ENCODE measurements around the gene CACNG6.

CACNG6 gene

DNA sequence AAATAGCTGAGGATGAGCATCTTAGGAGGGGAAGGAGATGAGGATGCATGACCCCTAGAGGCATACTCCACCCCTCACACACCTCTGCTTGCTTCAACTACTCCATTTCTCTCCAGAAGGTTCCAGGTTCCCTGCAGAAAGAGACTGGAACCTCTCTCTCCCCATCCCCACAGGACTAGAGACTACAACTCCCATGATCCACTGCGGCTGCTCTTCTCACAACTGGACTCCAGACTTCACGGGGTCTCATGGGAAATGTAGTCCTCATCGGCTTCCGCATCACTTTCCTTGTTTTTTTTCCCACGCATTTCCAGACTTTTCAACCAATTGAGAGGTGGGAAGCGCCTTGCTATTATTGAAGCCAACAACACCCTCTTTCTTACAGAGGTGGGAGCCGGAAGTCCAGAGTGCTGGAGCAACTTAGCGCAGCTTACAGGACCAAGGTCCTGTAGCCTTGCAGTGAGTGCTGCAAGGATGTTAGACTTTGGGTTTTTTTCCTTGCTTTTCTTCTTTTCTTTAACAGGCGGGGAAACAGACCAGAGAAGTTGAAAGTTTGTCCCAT, 13.9 kb upstream of the CACNG6 start:
- Histone ChIP-seq H3K27me3 (ENCODE audit: insufficient read depth, poor library complexity, severe bottlenecking) (no peaks in the 10 kb centered on the region), H3K4me3 (ENCODE audit: severe bottlenecking) (peak overlapping the region; percentile 38), H3K4me1 (ENCODE audit: insufficient read depth, poor library complexity, severe bottlenecking) (no peaks in the 10 kb centered on the region), H3K36me3 (ENCODE audit: low read depth) (no peaks in the 10 kb centered on the region; the same call in 1 of the 2 replicates), H3K27ac (ENCODE audit: poor library complexity, severe bottlenecking) (peak overlapping the region; percentile 90), H3K9me3 (ENCODE audit: severe bottlenecking) (no peaks in the 10 kb centered on the region)
- no peak for TF ChIP-seq CTCF (IDR thresholded peaks at IDR 0.05; ENCODE audit: poor library complexity, severe bottlenecking)
- ATAC-seq (ENCODE audit: low read depth) = 0 out of 3 replicates have a peak, but pooled peaks have one; percentile 6
- DNase-seq (ENCODE audit: low spot score) = peak; percentile 86

DNA sequence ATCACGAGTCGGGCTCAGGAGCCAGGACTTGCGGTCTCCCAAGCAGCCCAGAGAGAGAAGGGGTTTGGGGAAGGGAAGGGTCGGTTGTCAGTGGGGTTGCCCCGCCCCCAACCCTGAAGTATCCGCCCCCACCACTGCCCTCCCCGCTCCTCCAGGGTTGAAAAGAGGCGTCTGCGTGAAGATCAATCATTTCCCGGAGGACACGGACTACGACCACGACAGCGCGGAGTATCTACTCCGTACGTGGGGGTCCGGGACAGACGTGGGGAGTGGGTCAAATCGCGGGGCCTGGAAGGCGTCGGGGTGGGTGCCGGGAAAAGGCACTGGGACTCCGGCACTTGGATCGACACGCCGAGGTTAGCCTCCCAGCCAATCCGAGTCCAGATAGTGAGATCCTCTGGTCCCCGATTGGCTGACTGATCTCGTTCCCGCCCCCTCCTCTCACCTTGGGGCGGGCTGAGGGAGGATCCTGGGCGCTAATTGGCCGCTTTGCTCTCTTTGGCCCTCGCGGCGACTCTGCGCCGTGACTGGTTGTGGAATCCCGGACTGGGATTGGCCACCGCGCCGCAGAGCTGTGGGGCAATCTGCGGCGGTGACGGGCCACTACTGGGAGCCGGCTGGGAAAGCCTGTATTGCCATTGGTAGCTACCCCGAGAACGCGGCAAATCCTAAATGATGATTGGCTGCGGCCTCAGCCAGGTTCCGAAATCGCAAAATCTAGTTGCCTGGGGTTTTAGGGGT, 13.3 kb upstream of the CACNG6 start:
- Histone ChIP-seq H3K4me1 (ENCODE audit: insufficient read depth, poor library complexity, severe bottlenecking) (no peaks in the 10 kb centered on the region), H3K27me3 (ENCODE audit: insufficient read depth, poor library complexity, severe bottlenecking) (no peaks in the 10 kb centered on the region), H3K4me3 (ENCODE audit: severe bottlenecking) (peak overlapping the region; percentile 38), H3K27ac (ENCODE audit: poor library complexity, severe bottlenecking) (peak overlapping the region; percentile 90), H3K9me3 (ENCODE audit: severe bottlenecking) (no peaks in the 10 kb centered on the region), H3K36me3 (ENCODE audit: low read depth) (no peaks in the 10 kb centered on the region; the same call in 1 of the 2 replicates)
- ATAC-seq (ENCODE audit: low read depth) = peak; percentile 61
- peak; percentile 98 for DNase-seq (ENCODE audit: low spot score)
- TF ChIP-seq CTCF (IDR thresholded peaks at IDR 0.05; ENCODE audit: poor library complexity, severe bottlenecking) = no peak

- no peak for ATAC-seq (ENCODE audit: low read depth)
- no peaks in the 10 kb centered on the region; the same call in 1 of the 2 replicates for H3K36me3 ChIP-seq (ENCODE audit: low read depth)
- H3K4me3 ChIP-seq (ENCODE audit: severe bottlenecking) = peak overlapping the region; percentile 52
- H3K27ac ChIP-seq (ENCODE audit: poor library complexity, severe bottlenecking) = peak overlapping the region; percentile 90
- DNase-seq (ENCODE audit: low spot score) = no peak
- TF ChIP-seq CTCF (IDR thresholded peaks at IDR 0.05; ENCODE audit: poor library complexity, severe bottlenecking) = no peak
- H3K27me3 ChIP-seq (ENCODE audit: insufficient read depth, poor library complexity, severe bottlenecking) = no peaks in the 10 kb centered on the region
- H3K4me1 ChIP-seq (ENCODE audit: insufficient read depth, poor library complexity, severe bottlenecking) = no peaks in the 10 kb centered on the region
- no peaks in the 10 kb centered on the region for H3K9me3 ChIP-seq (ENCODE audit: severe bottlenecking)
These were observed 12.2 kb upstream of the CACNG6 start for GRCh38 chr19:53978975-53979801.

- peak; percentile 40 for ATAC-seq (ENCODE audit: low read depth)
- DNase-seq (ENCODE audit: low spot score) = peak; percentile 91
- Histone ChIP-seq H3K9me3 (ENCODE audit: severe bottlenecking) (no peaks in the 10 kb centered on the region), H3K36me3 (ENCODE audit: low read depth) (no peaks in the 10 kb centered on the region), H3K27ac (ENCODE audit: poor library complexity, severe bottlenecking) (peak overlapping the region; percentile 90), H3K4me3 (ENCODE audit: severe bottlenecking) (peak overlapping the region; percentile 52), H3K4me1 (ENCODE audit: insufficient read depth, poor library complexity, severe bottlenecking) (no peaks in the 10 kb centered on the region), H3K27me3 (ENCODE audit: insufficient read depth, poor library complexity, severe bottlenecking) (no peaks in the 10 kb centered on the region)
- TF ChIP-seq CTCF (IDR thresholded peaks at IDR 0.05; ENCODE audit: poor library complexity, severe bottlenecking) = no peak
These were observed 10.7 kb upstream of the CACNG6 start for GRCh38 chr19:53980539-53981375.

All from RWPE2 (cell line).